Ramos (cell line): ENCODE data around the gene CSTF2T.
"Not testable (repeated sequence)": the region's sequence is repeated elsewhere in the genome, so short reads cannot be mapped to it uniquely, and the experiment has no call there.

Experiments used
- in situ Hi-C: fragments of 300-500 bp; cut with MboI; formaldehyde crosslinking; loops from one replicate; pipeline ENCODE4 v1.14.3; 2022; ENCODE audit warnings: low sequenced_read_pairs; ENCODE audit not compliant: unreplicated experiment

Gene CSTF2T

DNA sequence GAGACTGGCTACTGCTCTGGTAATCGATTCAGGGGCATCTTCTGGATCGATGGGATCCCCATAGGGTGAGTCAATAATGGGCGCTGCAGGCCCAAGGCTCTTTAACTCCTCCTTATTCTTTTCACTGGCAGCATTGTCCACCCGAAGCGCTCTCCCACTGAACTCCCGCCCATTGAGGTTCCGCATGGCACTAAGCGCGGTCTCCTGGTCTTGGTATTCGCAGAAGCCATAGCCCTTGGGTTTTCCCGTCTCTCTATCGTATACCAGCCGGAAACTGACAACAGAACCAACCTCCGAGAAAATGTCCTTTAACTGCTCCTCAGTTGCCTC, 285 bp downstream of the CSTF2T start:
- in situ Hi-C loops, result no loop called here

DNA sequence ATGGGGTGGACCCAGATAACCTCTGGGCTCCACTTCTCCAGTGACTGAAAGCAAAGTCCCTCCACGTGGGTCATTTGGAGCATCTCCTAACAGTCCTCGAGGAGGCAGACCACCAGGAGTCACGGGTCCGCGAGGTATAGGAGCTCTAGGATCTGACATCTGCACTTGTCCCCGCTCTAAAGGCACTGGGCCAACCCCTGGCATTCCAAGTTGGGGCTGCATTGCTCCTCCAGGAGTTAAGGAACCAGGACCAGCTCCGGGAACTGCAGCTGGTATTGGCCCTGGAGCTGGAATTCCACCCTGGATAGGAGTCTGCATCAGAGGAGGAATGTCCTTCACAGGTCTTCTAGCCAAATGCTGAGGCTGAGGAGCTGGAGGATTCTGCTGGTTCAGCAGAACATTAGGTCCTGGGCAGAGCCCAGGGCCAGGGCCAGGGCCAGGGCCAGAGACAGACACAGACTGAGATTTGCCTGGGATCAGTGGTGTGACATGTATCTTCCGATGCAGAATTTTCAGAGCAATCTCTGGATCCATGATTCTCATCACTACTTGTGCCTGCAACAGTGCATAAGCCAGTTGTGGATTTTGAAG, 827 bp downstream of the CSTF2T start:
- in situ Hi-C loops, result no loop called here

DNA sequence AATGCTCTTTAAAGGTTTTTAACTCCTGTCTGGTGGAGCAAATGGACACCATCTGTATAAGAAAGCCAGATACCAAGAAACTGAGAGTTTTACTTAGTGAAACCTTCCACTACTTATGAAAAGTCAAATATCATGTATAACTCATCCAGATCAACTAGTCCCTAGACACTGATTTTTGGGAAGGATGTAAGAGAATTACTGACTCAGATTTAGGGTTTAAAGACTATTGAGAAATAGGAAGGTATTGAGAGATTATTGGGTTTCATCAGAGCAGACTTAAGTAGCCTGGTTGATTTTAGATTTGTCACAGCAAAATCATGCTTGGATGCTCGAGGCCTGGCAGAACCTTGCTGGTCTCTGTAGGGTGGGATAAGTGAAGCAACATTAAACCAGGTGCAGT, 3.1 kb downstream of the CSTF2T start:
- in situ Hi-C loops, result no loop called here

DNA sequence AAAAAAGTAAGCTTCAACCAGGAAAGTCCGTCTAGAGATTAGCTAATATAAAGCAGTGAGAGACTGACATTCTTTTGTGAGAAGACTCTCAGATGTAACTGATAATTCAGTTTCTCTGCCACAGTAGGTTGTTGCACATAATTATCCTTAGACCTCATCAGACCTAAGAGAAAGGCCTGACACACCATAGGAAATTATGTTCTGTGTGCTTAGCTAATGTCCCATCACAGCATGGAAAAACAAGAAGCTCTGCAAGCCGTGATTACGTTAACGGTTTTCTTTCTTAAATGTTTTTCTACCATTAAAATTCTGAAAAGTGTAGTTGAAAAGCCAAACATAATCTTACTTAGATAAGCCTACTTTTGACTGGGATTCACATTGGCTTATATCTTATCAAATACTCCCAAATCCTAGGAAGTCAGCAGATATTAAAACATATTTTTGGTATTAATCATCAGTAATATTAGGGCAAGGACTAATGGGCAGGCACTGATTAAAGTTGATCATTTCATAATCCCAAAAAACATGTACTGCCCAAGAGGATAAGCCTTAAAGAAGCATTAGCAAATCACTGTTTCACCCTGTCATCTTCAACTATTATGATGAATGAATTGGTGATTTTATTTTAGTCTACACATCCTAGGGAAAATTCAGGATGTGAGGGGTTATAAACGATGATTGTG, 5.2 kb downstream of the CSTF2T start:
- in situ Hi-C loops, result no loop called here

DNA sequence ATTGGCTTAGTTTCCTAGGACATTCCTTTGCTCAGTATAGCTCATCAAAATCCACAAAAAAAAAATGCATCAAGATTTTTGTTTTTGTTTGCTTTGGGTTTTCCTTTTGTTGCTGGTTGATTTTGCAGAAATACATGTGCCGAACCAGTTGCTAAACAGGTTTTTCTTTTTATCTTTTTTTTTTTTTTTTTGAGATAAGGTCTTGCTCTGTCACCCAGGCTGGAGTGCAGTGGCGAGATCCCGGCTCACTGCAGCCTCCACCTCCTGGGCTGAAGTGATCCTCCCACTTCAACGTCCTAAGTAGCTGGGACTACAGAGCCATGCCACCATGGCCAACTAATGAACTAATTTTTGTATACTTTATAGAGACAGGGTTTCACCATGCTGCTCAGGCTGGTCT, 8.3 kb downstream of the CSTF2T start:
- in situ Hi-C loops, result no loop called here

DNA sequence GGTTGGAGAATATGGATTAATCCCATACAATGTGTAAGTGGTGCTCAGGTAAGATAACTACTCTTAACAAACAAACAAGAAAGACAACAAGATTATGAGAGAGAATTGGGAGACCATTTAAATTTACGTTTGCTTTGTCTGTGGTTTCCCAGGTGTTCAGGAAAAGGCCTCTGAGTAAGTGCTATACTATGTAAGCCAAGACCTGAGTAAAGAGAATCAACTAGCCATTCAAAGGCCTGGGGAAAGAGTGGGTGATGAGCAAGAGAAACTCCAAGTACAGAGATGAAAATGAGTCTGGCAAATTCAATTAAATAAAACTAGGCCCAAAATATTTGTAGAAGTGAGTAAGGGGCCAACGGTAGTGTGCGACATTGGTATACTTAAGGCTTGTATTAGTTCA, 9.9 kb downstream of the CSTF2T start:
- in situ Hi-C loops, result no loop called here

DNA sequence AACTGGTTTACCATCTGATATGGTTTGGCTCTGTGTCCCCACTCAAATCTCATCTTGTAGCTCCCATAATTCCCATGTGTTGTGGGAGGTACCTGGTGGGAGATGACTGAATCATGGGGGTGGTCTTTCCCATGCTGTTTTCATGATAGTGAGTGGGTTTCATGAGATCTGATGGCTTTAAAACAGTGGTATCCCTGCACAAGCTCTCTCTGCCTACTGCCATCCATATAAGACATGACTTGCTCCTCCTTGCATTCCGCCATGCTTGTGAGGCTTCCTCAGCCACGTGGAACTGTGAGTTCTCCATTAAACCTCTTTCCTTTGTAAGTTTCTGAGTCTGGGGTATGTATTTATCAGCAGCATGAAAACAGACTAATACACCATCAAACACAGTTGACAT, 10.6 kb downstream of the CSTF2T start:
- in situ Hi-C loops, result not testable (repeated sequence)

DNA sequence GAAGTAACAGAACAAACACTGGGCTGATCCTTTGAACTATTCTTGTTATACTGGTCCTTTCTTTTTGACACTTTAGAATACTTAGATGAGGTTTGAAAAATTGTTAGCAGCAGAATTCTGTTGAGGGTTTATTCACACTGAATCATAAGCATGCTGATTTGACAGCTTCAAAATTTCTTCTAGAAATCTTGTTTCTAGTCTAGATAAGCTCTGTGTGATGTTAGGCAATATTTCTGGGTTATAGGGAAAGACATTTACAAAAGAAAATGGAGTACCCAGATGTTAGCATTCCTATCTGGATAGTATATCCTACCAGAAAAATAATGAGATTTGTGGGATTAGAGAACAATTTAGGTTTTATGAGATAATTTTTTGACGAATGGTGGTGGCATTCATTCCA, 12.1 kb downstream of the CSTF2T start:
- in situ Hi-C loops, result no loop called here

DNA sequence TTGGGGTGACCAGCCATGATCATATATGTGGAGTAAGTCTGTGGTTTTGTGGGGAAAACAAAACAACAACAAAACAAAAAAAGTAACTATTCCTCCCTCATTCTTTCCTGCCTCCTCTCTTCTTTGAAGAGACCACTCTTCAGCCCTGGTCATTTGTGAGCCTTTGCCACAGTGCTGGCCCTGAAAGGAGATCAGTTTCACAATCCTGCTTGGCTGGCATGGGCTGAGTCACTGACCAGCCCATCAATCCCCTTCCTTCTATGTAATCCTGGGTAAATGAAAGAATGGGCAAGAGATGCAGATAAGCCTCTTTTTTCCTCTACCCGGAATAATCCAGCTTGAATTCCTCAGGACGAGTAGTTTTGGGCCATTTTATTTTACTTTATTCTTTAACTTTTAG, 13.6 kb downstream of the CSTF2T start:
- in situ Hi-C loops, result no loop called here

DNA sequence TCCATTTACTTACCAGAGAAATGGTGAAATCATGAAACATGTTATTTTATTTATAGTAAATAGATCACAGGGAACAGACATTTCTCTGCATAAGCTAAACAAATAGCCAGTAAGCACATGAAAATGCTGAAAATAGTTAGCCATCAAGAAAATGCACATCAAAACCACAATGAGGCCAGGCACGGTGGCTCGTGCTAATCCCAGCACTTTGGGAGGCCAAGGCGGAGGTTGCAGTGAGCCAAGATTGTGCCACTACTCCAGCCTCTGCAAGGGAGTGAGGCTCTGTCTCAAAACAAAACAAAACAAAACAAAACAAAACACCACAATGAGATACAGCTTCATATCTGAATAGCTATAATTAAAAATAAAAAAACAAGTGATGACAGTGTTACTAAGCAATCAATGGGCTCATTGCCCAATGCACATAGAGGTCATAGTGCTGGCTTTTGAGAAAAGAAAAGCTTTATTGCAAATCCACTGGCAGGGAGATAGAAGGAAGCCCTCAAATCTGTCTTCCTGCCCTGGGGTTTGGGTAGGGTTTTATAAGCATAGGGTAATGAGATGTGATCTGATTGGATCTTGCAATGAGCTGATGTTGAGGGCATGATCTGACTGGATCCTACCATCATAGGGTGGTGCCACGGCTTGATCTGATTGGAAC, 16.2 kb downstream of the CSTF2T start:
- in situ Hi-C loops, result no loop called here

DNA sequence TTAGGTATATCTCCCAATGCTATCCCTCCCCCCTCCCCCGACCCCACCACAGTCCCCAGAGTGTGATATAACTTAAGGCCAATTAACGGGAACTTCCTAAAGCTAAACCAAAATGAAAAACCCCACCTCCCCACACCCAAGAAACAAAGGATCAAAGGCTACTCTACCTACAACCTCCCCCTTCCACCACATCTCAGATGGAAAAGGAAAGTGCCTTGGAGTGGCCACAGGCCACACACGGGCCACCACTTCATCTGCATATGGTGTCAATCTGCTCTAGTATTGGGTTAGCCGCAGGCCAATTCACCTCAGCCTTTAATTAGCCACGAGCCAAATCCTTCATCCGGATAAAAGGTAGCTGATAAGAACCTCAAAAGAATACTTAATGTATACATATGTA, 19.6 kb downstream of the CSTF2T start:
- in situ Hi-C loops, result no loop called here

DNA sequence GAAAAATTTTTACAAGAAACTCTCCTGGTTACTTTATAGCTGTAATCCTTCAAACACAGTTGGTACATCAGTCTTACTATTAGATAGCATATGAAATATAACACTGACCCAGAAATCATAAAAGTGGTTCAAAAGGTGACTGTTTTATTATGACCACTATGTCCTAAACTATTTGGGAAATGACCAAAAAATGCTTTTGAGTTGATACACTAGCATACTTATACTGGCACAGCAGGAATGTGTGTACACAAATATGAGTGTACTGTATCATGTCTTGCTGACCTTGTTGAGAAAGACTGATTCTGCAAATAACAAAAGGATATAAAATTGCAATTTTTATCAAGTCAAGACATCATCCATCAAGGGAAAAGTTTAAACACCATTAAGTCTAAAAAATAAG, 24.3 kb downstream of the CSTF2T start:
- in situ Hi-C loops, result no loop called here

DNA sequence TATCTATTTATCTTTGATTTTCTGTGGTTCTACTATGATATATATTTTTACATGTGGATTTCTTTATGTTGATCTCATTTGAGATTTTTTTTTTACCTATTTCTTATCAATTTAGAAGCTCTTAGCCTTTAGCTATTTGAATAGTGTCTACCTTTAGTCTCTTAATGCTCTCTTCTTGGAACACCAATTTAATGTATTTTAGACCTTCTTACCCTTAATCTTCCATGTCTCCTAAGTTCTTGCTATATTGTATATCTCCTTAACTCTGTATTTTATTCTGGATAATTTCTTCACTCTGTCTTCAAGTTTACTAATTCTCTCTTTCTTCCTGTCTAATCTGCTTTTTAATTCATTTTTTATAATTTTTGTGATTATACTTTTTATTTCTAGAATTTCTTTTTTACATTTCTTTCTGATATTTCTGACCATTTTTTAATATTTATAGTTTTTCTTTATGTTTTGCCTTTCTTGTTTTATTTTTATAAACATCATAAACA, 27.3 kb downstream of the CSTF2T start:
- in situ Hi-C loops, result no loop called here

DNA sequence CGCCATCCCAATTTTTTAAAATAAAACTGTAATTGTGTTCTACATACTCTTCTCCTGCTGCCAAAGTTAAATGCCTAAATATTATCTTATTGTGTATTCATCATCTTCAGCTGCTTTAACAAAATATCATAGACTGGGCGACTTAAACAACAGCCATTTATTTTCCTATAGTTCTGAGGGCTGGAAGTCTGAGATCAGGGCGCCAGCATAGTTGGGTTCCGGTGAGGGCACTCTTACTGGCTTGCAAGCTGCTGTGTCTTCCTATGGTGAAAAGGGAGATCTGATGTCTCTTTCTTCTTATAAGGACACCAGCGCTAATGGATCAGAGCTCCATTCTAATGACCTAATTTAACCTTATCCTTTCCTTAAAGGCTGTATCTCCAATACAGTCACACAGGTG, 30.4 kb downstream of the CSTF2T start:
- in situ Hi-C loops, result no loop called here

DNA sequence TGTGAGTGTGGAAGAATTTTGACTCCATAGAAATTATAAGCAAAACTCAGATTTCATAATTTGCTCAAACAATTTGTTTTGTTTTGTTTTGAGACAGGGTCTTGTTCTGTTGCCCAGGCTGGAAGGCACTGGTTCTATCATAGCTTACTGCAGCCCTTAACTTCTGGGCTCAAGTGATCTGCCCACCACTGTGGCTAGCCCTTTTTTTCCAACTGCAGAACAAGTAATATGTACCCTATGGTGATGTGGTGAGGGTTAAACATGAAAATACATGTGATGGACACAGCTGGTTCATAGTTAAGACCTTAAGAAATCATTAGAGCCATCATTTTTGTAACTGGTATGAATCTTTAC, 31.1 kb downstream of the CSTF2T start:
- in situ Hi-C loops, result no loop called here

DNA sequence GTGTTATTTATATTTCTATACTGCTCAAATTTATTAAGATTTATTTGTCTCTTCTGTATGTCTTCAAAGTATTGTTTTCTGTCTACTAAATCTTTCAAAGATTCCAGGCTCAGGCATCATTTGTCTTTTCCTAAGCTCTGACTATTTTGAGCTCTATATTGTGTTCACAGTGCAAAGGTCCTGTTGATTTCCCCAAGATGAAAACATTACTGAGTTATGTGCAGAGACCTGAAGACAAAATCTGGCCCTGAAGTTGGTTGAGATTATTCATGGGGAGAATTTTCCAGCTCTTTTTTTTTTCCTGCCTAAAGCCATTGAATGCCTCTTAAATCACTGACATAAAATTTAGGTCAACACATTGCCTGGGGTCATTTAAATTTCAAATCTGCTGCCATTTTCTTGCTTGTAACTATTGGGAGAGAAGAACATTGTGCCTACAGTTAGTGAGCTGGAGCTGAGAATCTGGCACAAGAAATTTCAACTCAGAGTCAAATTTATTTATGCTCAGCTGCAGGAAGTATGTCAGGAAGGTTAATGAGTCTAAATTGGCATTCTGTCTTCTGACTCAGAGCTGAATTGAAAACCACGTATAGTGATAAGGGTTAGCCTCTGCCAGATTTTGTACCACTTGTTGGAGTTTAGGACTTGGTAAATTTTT, 31.6 kb downstream of the CSTF2T start:
- in situ Hi-C loops, result no loop called here

DNA sequence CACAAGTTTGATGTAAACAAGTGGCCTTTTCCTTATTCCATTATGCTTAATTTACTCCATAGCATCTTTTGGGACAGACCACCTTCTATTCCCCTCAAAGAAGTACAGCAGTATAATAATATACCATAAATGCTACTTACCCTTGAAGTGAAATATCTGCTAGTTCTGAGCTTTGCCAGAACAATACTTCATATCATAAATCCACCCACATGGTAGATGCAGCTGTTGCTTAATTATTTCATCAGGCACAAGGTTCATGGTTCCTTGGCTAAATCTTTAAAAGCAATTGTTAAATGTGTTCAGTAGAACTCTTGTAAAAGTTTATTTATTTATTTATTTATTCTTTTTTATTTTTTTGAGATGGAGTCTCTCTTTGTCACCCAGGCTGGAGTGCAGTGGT, 32.9 kb downstream of the CSTF2T start:
- in situ Hi-C loops, result no loop called here

DNA sequence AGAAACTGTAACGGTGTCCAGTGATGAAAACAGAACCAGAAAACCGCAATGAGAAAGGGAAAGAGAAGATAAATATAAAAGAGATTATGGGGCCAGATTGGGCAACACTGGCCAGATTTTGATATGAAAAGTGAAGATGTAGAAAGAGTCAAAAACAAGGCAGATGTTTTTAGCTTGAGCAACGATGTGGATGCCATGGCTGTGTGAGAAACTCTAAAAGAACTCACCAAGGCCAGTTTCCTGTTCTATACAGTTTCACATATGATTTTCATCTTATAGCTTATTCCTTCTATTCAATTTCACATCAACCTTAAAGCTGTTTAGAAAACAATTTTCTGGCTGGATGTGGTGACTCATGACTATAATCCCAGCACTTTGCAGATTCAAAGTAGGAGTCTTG, 36.3 kb downstream of the CSTF2T start:
- in situ Hi-C loops, result no loop called here

DNA sequence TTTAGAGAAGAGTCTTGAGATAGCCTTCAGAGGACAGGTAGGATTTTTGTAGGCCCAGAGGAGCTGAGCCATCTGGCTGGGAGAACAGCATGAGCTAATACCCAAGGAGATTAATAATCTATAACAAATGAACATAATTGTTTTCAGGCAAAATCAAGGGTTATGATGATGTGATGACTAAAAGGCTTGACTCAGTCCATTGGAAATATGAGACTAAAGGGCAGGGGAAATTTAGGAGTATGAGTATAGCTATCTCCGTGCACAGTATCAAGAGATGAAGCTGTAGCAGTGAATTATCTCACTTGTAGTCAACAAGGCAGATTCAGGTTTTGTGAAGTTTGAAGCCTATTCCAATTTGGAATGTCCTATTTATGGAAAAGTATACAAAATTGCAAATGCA, 40.1 kb downstream of the CSTF2T start:
- in situ Hi-C loops, result no loop called here

DNA sequence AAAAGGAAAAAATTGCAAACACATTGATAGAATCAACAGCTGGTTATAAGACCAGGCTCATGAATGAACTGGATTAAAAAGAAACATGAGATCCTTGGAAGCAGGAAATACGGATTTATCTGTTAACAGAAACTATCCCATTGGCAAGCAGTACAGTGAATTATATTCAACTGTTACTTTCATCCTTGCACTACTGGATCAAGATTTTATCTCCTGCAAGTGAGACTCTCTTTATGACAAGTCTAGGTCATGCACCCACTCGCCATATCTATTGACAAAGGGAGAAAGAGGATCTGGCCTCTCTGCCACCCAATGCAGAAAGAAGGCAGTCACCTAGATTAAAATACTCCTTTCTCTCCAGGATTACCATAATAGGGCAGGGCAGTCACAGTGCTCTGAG, 41.4 kb downstream of the CSTF2T start:
- in situ Hi-C loops, result no loop called here

DNA sequence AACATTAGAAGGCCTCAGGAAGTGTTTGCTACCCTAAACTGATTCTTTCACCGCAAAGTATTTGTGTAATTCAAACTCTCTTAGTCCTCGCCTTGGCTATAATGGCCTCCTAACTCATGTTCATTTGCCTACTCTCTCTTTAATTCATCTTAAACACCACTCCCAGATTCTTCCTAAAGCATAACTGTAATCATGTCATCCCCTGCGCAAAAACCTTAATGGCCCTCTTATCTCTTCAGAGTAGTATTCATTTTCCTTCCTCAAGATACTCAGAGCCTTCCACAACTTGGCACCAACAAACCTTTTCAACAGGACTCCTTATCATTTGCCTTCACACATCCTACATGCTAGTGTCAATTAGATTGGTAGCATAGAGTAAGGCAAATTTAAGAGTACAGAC, 42.9 kb downstream of the CSTF2T start:
- in situ Hi-C loops, result no loop called here

DNA sequence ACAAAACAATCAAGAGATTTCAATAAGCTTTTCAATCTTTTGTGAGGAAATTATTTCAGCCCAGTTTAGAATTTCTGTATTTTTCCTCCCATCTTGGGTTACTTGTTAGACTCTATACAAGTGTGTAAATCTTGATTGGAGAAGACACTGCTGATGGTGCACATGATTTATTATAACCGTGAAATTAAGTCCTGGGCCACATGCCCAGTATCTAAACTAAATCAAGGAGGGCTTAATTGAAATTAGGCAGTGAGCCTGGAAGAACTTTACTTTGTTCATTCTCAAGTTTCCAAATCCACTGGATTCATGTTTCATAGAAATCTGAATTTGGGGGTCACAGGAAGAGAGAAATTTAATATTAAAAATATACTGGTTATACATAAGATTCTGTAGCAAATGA, 44.5 kb downstream of the CSTF2T start:
- in situ Hi-C loops, result no loop called here
